Stimulated activated CD4-positive, alpha-beta T cell treated with anti-CD3 and anti-CD28 coated beads, TNF-alpha, amount 100 ng/mL, for 1 hour (primary cell): Measurements from ENCODE around the gene HELT.
A peak's percentile ranks its signal among the peaks of the same experiment; 100 is the strongest.
"Not testable (repeated sequence)": the region's sequence is repeated elsewhere in the genome, so short reads cannot be mapped to it uniquely, and the experiment has no call there.

ENCODE experiments used
- DNase-seq, 3 donors: peaks; one replicate each; pipeline ENCODE4 v3.0.0-alpha.2; 2020; ENCODE audit warnings: low read depth in 3 of 3, low spot score in 1 of 3

Gene HELT

GRCh38 chr4:185035284-185035683 is 17.0 kb downstream of the HELT start:
- no peak for DNase-seq

GRCh38 chr4:185036019-185036418 is 17.7 kb downstream of the HELT start:
- DNase-seq: no peak

GRCh38 chr4:185036842-185037241 is 18.6 kb downstream of the HELT start:
- no peak for DNase-seq

- DNase-seq: peak in 1 of 3 donors; percentile 17
These were observed 21.4 kb downstream of the HELT start for GRCh38 chr4:185039508-185040273.

GRCh38 chr4:185040523-185040922 is 22.2 kb downstream of the HELT start:
- no peak for DNase-seq

- DNase-seq: not testable (repeated sequence)
These were observed 32.0 kb downstream of the HELT start for GRCh38 chr4:185050286-185050685.

GRCh38 chr4:185051283-185051682 is 33.0 kb downstream of the HELT start:
- DNase-seq: not testable (repeated sequence)

GRCh38 chr4:185053746-185054145 is 35.5 kb downstream of the HELT start:
- no peak for DNase-seq

GRCh38 chr4:185054272-185054671 is 36.0 kb downstream of the HELT start:
- no peak for DNase-seq

- DNase-seq: no peak
These were observed 36.6 kb downstream of the HELT start for GRCh38 chr4:185054886-185055285.

GRCh38 chr4:185061610-185062009 is 43.3 kb downstream of the HELT start:
- DNase-seq: no peak

- no peak for DNase-seq
These were observed 44.3 kb downstream of the HELT start for GRCh38 chr4:185062606-185063005.

- DNase-seq: no peak
These were observed 47.9 kb downstream of the HELT start for GRCh38 chr4:185066179-185066578.

- DNase-seq: no peak
These were observed 50.5 kb downstream of the HELT start for GRCh38 chr4:185068837-185069236.
